Activated CD8-positive, alpha-beta T cell treated with anti-CD3 and anti-CD28 coated beads, Interleukin-2, amount 10 ng/mL, durations not matched to agents 7 days and 5 days (primary cell): ENCODE results near the gene CHST15. TPM values are rescaled to one million over a fixed set of nuclear protein-coding genes. Genes with fewer than 3 reads are reported as not detected.

ENCODE experiments used
- ATAC-seq: fragments of 150-1000 bp; cut with Tn5 transposase; one replicate; pipeline ENCODE4 v1.10.0; 2021; ENCODE audit warnings: moderate library complexity
- CTCF ChIA-PET: fragments of 350-600 bp; sonication (Branson Sonifier 250); formaldehyde crosslinking; loops from one replicate; lab custom pipeline; 2021; ENCODE audit warnings: antibody characterized with exemption; lab: Charles Lee
- POLR2A ChIA-PET: fragments of 350-600 bp; sonication (Branson Sonifier 250); formaldehyde crosslinking; loops from one replicate; lab custom pipeline; 2021; ENCODE audit warnings: antibody characterized with exemption; lab: Charles Lee
- DNase-seq: peaks from one replicate; pipeline ENCODE4 v3.0.0-alpha.2; 2020
- H3K27ac Mint-ChIP-seq: one replicate; pipeline ENCODE4 v1.8.0; 2021; ENCODE audit warnings: mild to moderate bottlenecking, mixed read lengths
- H3K27me3 Mint-ChIP-seq: one replicate; pipeline ENCODE4 v1.8.0; 2021; ENCODE audit warnings: low read depth, mixed read lengths
- H3K36me3 Mint-ChIP-seq: one replicate; pipeline ENCODE4 v1.8.0; 2021; ENCODE audit warnings: low read depth, mixed read lengths
- H3K4me1 Mint-ChIP-seq: one replicate; pipeline ENCODE4 v1.8.0; 2021; ENCODE audit warnings: low read depth, mixed read lengths
- H3K4me3 Mint-ChIP-seq: one replicate; pipeline ENCODE4 v1.8.0; 2021; ENCODE audit warnings: mild to moderate bottlenecking, mixed read lengths
- H3K9me3 Mint-ChIP-seq: one replicate; pipeline ENCODE4 v1.8.0; 2022; ENCODE audit warnings: mixed read lengths; ENCODE audit not compliant: insufficient read depth
- total RNA-seq, 2 experiments: library from RNA; stranded (reverse); gene quantifications; one replicate each; pipeline ENCODE4 v1.2.3, GENCODE V29; 2021

Gene CHST15
- total RNA-seq, 2 experiments from 2014 or later, result not detected

DNA sequence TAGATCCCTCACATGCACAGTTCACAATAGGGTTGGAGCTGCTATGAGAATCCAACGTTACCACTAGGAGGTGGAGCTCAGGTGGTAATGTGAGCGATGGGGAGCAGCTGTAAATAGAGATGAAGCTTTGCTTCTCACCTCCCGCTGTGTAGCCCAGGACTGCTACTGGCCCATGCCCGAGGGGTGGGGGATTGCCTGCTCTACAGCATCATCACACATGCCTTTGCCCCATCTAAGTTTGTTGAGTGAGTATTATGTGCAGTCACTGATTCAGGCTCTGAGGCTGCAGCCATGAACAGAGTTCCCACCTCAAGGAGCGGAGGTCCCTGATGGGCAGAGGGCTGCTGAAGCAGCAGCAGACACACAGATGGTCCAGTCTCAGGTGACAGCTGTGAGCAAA lies 94.1 kb downstream of the CHST15 start:
- Mint-ChIP-seq H3K36me3 (no peaks in the 10 kb centered on the region), H3K4me1 (peaks cover 8% of the 10 kb centered on the region), H3K27ac (no peak overlapping the region), H3K4me3 (no peak overlapping the region), H3K9me3 (no peaks in the 10 kb centered on the region), H3K27me3 (peaks cover 5% of the 10 kb centered on the region)
- DNase-seq (no peak), ATAC-seq (no peak)
- CTCF ChIA-PET, result interaction anchor here (1.0 kb wide), 1 partner anchor 462 kb away, joined by 3 read pairs; the partner anchor contains the start of gene LHPP
- POLR2A ChIA-PET, result no interaction called here

DNA sequence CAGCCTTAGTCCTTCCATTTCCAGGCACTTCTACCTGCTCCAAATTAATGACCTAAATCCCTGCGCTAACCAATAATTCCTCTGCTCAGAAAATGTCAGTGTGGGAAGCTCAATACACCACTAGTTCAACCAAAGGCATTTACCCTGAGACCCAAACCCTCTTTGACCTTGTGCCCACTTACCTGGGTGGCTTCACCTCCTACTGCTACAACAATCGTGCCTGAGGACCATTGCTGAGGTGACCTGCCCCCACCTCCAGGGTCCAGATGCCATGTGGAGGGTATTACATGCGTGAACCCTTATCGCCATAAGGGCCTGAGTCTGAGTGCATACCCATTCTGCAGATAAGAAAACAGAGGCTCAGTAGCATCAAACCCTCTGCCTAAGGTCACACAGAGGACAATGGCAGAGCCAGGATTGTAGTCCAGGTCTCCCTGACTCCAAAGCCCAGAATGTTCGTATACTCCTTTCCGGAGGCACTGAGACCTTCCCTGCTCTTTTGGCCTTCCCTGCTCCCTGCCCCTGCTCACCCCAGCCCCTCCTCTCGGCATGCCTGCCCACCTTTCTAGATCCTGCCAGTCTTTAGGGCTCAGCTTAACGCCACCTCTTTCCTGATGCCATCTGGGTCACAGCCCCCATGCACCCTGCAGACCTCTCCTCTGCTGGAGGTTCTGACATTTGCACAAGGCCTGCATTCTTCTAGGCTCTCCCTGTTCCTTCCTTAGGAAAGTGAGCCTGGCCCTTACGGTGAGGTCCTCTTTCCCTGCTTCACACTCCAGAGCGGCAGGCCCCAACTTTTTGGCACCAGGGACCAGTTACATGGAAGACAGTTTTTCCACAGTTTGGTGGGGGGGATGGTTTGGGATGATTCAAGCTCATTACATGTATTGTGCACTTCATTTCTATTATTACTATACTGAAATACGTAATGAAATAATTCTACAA lies 94.9 kb downstream of the CHST15 start:
- no peaks in the 10 kb centered on the region for H3K36me3 Mint-ChIP-seq
- H3K27ac Mint-ChIP-seq, result no peak overlapping the region
- peaks cover 12% of the 10 kb centered on the region for H3K27me3 Mint-ChIP-seq
- ChIA-PET POLR2A (interaction anchor here (0.5 kb wide), 1 partner anchor 1093 kb away, joined by 3 read pairs; no protein-coding TSS in a partner anchor), CTCF (interaction anchor here (1.0 to 9.8 kb wide), 2 partner anchors 395 to 463 kb away, joined by 3 to 155 read pairs; partner anchors contain the start of gene LHPP)
- no peak for DNase-seq
- peaks cover 8% of the 10 kb centered on the region for H3K4me1 Mint-ChIP-seq
- H3K4me3 Mint-ChIP-seq, result no peak overlapping the region
- no peaks in the 10 kb centered on the region for H3K9me3 Mint-ChIP-seq
- ATAC-seq, result no peak

DNA sequence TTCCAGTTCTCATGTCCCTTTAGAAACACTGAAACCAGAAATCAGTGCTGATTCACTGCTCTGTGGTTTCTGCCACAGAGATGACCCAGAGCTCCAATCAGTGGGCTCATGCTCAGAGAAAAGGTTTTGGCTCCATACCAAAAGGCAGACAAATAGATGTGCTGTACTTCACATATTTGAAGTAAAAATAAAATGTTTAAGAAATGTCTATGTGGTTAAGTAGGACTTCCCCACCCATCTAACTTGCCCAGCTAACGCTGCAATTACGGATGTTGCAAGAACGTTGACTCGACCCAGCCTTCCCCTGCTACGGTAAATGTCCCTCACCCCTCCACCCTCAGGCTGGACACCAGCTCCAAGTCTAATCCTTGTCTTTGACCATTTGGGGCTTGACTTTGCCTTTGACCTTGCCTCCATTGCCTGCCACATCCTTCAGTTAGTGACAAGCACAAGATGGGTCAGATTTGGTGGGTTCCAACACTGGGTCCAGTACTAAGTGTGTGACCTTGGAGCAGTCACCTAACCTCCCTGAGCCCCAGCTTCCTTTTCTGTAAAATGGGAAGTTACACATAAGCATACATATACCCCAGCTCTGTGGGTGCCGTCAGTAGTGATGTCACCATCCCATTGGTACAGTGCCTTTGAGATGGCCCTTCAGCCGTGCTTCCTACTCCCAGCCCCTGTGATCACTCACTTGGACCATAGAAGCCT lies 95.8 kb downstream of the CHST15 start:
- ChIA-PET POLR2A (interaction anchor here (0.5 kb wide), 1 partner anchor 1094 kb away, joined by 3 read pairs; no protein-coding TSS in a partner anchor), CTCF (interaction anchor here (2.1 to 9.8 kb wide), 2 partner anchors 396 to 406 kb away, joined by 11 to 155 read pairs; no protein-coding TSS in a partner anchor)
- Mint-ChIP-seq H3K4me1 (peaks cover 8% of the 10 kb centered on the region), H3K4me3 (no peak overlapping the region), H3K9me3 (no peaks in the 10 kb centered on the region), H3K27ac (no peak overlapping the region), H3K36me3 (no peaks in the 10 kb centered on the region), H3K27me3 (peaks cover 18% of the 10 kb centered on the region)
- DNase-seq, result no peak
- no peak for ATAC-seq

DNA sequence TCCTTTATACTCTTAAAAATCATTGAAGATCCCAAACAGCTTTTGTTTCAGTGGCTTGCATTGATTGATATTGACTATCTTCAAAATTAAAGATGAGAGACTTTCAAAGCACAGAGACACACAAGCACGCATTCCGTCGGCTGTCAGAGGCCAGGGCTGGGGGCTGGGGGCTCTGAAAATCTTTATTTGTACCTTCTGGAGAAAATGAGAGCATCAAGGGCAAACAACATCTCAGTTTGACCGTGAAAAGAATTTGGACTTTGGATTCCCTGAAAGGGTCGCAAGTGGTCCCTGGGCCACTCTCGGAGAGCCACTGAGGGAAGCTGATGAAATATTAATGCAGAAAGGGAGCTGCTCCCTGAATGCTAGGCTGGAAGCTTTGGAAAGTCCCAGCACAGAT lies 96.4 kb downstream of the CHST15 start:
- H3K27me3 Mint-ChIP-seq, result peaks cover 24% of the 10 kb centered on the region
- no peak for DNase-seq
- H3K36me3 Mint-ChIP-seq, result no peaks in the 10 kb centered on the region
- H3K4me3 Mint-ChIP-seq, result no peak overlapping the region
- CTCF ChIA-PET, result interaction anchor here (1.1 to 9.8 kb wide), 5 partner anchors 224 to 407 kb away, joined by 5 to 155 read pairs (median 10); no protein-coding TSS in a partner anchor
- H3K9me3 Mint-ChIP-seq, result no peaks in the 10 kb centered on the region
- POLR2A ChIA-PET, result no interaction called here
- peaks cover 8% of the 10 kb centered on the region for H3K4me1 Mint-ChIP-seq
- H3K27ac Mint-ChIP-seq, result no peak overlapping the region
- ATAC-seq, result no peak

DNA sequence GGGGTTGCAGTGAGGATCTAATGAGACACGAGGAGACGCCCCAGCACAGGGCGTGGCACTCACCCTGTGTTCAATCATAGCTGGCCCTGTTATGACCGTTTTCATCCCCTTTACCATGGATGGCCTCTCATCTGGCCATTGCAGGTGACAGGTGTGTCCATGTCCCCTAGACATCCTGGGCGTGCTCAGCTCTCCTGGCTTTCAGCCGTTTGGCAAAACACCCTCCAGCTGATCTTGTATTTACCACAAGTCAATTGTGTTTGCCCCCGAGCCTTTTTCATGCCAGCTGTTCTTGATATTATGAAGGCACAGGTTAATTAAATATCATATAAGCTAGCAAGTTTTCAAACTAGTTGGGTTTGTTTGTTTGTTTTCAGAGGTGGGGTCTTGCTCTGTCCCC lies 97.1 kb downstream of the CHST15 start:
- ATAC-seq (no peak), DNase-seq (no peak)
- ChIA-PET CTCF (interaction anchor here (0.6 to 9.8 kb wide), 12 partner anchors 10 to 421 kb away, joined by 3 to 155 read pairs (median 6); no protein-coding TSS in a partner anchor), POLR2A (no interaction called here)
- Mint-ChIP-seq H3K9me3 (no peaks in the 10 kb centered on the region), H3K4me3 (no peak overlapping the region), H3K4me1 (peaks cover 8% of the 10 kb centered on the region), H3K27ac (no peak overlapping the region), H3K36me3 (no peaks in the 10 kb centered on the region), H3K27me3 (peaks cover 26% of the 10 kb centered on the region)

DNA sequence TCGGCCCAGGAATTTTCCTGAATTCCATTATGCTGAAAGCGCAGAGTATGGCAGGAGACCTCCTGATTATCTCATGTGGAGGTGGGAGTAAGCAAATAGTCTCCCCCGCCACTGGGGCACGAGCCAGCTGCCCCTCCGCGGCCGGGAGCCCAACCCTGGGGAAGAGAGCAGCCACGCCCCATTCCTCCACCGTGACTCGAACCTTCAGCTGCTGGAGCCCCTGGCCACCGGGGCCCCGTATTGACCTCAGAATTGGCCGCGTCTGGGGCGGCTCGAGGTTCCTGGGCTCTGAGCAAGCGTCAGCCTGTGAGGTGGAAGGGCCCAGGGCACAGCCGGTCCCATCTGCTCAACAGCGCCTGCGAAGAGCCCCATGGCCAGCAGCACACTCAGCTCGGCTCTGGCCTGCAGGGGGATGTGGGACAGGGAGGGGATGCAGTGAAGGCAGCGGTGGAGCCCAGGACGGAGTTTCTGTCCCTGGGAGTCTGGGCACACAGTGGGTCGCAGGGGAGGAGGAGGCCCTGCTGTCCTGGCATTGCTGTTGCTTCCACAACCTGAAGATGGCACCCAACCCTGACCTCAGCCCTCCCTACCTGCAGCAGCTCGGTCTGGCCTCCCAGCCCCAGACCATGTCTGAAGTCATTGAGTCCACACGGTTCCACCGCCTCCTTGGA lies 97.8 kb downstream of the CHST15 start:
- Mint-ChIP-seq H3K27ac (no peak overlapping the region), H3K27me3 (peaks cover 32% of the 10 kb centered on the region)
- POLR2A ChIA-PET, result no interaction called here

DNA sequence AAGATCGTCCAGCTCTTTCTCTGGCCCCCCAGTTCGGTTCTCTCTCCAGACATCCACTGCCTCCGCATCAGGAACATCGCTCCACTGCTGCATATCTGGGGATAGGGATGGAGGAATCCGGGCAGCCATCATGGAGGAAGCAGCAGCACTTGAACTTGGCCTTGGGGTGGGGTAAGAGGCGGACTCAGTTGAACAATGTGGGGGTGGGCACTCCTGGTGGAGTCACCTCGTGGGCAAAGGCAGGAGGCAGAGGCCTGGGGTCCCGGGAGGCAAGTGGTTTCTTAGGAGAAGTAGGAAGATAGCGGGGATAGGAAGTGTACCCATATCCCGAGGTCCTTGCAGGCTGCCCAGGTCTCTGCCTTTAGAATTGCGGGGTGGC lies 98.3 kb downstream of the CHST15 start:
- Mint-ChIP-seq H3K27ac (no peak overlapping the region), H3K9me3 (no peaks in the 10 kb centered on the region), H3K4me3 (no peak overlapping the region), H3K36me3 (no peaks in the 10 kb centered on the region), H3K4me1 (peaks cover 8% of the 10 kb centered on the region), H3K27me3 (peaks cover 36% of the 10 kb centered on the region)
- ChIA-PET CTCF (interaction anchor here (0.7 to 9.8 kb wide), 42 partner anchors 9 to 419 kb away, joined by 3 to 155 read pairs (median 4); no protein-coding TSS in a partner anchor), POLR2A (no interaction called here)
- no peak for DNase-seq
- ATAC-seq, result no peak

More for the DNA sequence above, 97.8 kb downstream of the CHST15 start:
- ATAC-seq (no peak), DNase-seq (peak; percentile 37)
- no peaks in the 10 kb centered on the region for H3K9me3 Mint-ChIP-seq
- peaks cover 8% of the 10 kb centered on the region for H3K4me1 Mint-ChIP-seq
- no peak overlapping the region for H3K4me3 Mint-ChIP-seq
- CTCF ChIA-PET, result interaction anchor here (0.6 to 9.8 kb wide), 17 partner anchors 11 to 422 kb away, joined by 3 to 155 read pairs (median 5); no protein-coding TSS in a partner anchor
- no peaks in the 10 kb centered on the region for H3K36me3 Mint-ChIP-seq

DNA sequence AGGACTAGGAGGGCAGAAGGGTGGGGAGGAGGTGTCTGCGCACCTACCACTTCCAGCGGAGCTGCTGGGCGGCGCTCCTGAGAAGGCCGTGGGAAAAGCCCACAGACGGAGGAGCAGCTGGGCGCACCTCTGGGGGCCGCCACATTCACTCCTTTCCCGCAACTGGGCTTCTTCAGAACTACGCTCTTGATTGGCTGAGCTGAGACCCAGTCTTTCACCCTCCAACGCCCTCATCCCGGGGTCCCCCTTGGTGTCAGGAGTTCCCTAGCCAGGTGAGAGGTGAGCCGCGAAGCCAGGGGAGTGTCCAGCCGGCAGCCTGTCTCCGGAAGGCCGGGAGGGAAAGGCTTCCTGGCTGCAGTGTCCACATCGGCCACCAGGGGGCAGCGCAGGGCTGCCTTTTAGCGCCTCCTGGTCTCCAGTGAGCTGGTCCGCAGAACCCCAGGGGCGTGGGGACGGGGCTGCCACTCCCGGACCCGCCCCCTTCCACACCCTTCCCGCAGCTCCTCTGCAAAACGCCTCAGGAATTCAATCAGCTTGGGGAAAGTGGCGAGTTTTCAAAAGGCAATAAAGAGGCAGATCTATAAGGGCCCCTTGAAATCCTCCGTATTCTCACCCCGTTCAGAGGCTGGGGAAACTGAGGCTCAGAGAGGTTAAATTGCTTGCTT lies 98.8 kb downstream of the CHST15 start:
- peak; percentile 84 for ATAC-seq
- ChIA-PET POLR2A (no interaction called here), CTCF (interaction anchor here (0.7 to 9.8 kb wide), 41 partner anchors 9 to 419 kb away, joined by 3 to 155 read pairs (median 4); no protein-coding TSS in a partner anchor)
- Mint-ChIP-seq H3K4me3 (no peak overlapping the region), H3K9me3 (no peaks in the 10 kb centered on the region), H3K4me1 (peaks cover 8% of the 10 kb centered on the region), H3K27me3 (peaks cover 42% of the 10 kb centered on the region), H3K27ac (no peak overlapping the region), H3K36me3 (no peaks in the 10 kb centered on the region)
- peak; percentile 81 for DNase-seq

DNA sequence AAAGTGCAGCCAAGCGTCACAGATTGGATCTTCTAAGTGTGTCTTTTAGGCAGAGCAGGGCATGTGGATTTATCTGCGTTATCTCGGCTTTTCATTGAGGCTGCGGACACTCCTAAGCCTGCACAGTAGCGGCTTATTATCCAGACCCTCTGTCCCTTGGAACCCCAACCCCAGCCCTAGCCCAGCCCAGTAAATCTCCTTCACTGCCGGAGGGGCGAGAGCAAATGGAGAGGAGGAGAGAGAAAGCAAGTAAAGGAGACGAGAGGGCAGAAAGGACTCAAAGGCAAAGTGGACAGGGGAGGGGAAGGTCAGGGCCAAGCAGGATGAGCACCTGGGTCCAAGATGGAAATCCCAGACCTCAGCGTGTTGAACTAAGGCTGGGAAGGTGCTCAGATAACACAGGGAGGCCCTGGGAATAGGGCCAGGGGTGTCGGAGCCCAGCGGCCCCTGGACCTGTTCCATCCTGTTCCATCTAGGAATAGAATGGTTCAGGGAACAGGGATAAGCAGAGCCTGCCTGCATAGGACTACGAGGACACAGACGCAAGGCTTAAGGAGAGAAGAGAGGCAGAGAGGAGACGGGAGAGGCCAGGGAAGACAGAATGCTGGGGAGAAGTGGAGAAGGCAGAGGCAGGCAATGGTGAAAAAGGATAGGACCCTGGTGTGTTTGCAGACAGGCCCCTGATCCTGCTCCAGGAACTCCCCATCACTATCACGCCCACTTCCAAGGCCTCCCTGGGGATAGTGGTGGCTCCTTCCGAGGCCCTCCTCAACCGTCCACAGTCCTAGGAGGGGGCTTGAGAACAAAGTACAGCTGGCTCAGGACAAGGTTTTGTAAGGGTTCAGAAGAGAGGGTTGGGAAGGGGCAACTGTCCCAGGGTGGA lies 99.6 kb downstream of the CHST15 start:
- no peak overlapping the region for H3K4me3 Mint-ChIP-seq
- ChIA-PET POLR2A (no interaction called here), CTCF (interaction anchor here (0.5 to 9.8 kb wide), 35 partner anchors 10 to 420 kb away, joined by 3 to 155 read pairs (median 4); no protein-coding TSS in a partner anchor)
- H3K4me1 Mint-ChIP-seq, result peaks cover 8% of the 10 kb centered on the region
- H3K36me3 Mint-ChIP-seq, result no peaks in the 10 kb centered on the region
- H3K27ac Mint-ChIP-seq, result no peak overlapping the region
- DNase-seq (no peak), ATAC-seq (no peak)
- no peaks in the 10 kb centered on the region for H3K9me3 Mint-ChIP-seq
- peaks cover 48% of the 10 kb centered on the region for H3K27me3 Mint-ChIP-seq
